RCC 7860 (cell line): ENCODE data around the gene ABCB8.

ENCODE experiments used
- DNase-seq: peaks from one replicate; pipeline ENCODE4 v3.0.0-alpha.2; 2015; ENCODE audit warnings: low spot score
- FAIRE-seq: peaks from 2 replicates; lab custom pipeline; 2012; peaks lifted over from hg19 to GRCh38; lab: Jason Lieb, UNC

The ABCB8 gene

DNA sequence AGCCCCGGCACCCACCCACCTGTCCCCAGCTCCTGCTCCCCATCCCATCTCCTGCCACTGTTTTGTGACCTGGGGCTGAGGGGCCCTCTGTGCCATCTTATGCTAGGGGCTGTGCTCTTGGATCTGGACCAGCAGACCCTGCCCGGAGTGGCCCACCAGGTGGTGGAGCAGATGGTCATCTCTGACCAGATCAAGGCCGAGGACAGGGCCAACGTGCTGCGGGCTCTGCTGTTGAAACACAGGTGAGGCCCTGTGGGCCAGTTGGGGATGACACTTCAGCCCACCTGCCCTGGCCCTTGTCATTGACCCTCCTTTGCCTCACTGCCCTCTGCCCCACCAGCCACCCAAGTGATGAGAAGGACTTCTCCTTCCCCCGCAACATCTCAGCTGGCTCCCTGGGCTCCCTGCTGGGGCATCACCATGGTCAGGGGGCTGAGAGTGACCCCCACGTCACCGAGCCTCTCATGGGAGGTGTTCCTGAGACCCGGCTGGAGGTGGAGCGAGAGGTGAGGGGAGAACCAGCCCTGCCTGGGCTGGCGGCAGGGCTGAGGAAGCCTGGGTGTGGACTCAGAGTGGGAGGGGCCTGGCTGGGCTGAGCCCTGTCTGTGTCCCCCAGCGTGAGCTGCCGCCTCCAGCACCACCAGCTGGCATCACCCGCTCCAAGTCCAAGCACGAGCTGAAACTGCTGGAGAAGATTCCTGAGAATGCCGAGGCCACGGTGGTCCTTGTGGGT, 41.8 kb downstream of the ABCB8 start:
- DNase-seq, result no peak
- no peak for FAIRE-seq

DNA sequence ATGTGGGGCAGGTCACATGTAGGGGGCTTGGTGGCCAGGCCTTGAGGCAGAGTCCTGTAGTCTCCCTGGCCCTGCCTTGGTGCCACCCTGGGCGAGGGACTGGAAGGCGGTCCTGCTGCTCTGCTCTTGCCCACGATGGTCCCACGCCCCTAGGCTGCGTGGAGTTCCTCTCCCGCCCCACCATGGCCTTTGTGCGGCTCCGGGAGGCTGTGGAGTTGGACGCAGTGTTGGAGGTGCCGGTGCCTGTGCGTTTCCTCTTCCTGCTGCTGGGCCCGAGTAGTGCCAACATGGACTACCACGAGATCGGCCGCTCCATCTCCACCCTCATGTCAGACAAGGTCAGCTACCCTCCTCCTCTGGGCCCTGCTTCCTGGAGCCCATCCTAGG, 42.3 kb downstream of the ABCB8 start:
- no peak for DNase-seq
- no peak for FAIRE-seq

DNA sequence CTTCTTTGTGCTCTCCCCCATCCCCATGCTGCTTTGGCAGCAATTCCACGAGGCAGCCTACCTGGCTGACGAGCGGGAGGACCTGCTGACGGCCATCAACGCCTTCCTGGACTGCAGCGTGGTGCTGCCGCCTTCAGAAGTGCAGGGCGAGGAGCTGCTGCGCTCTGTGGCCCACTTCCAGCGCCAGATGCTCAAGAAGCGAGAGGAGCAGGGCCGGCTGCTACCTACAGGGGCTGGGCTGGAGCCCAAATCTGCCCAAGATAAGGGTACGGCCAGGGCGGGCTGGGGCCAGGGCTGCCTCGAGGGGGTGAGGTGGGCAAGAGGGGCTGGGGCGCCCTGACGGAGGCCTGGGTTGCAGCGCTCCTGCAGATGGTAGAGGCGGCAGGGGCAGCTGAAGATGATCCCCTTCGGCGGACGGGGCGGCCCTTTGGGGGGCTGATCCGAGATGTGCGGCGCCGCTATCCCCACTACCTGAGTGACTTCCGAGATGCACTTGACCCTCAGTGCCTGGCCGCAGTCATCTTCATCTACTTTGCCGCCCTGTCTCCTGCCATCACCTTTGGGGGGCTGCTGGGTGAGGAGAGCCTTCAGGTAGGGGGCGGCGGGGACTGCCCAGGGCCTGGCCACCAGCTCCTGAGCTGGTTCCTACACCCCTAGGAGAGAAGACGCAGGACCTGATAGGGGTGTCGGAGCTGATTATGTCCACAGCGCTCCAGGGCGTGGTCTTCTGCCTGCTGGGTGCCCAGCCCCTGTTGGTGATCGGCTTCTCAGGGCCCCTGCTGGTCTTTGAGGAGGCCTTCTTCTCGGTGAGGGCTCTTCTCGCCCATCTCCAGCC, 43.0 kb downstream of the ABCB8 start:
- DNase-seq (no peak), FAIRE-seq (no peak)

DNA sequence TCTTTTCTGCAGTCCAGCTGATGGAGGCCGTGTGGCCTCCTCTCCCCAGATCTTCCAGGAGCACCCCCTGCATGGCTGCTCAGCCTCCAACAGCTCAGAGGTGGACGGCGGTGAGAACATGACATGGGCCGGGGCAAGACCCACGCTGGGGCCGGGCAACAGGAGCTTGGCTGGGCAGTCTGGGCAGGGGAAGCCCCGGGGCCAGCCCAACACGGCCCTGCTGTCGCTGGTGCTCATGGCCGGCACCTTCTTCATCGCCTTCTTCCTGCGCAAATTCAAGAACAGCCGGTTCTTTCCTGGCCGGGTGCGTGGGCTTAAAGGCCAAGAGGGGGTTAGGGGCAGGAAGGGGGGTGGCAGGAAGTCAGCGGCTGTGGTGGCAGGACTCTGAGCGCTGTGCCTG, 45.7 kb downstream of the ABCB8 start:
- FAIRE-seq (no peak), DNase-seq (no peak)

DNA sequence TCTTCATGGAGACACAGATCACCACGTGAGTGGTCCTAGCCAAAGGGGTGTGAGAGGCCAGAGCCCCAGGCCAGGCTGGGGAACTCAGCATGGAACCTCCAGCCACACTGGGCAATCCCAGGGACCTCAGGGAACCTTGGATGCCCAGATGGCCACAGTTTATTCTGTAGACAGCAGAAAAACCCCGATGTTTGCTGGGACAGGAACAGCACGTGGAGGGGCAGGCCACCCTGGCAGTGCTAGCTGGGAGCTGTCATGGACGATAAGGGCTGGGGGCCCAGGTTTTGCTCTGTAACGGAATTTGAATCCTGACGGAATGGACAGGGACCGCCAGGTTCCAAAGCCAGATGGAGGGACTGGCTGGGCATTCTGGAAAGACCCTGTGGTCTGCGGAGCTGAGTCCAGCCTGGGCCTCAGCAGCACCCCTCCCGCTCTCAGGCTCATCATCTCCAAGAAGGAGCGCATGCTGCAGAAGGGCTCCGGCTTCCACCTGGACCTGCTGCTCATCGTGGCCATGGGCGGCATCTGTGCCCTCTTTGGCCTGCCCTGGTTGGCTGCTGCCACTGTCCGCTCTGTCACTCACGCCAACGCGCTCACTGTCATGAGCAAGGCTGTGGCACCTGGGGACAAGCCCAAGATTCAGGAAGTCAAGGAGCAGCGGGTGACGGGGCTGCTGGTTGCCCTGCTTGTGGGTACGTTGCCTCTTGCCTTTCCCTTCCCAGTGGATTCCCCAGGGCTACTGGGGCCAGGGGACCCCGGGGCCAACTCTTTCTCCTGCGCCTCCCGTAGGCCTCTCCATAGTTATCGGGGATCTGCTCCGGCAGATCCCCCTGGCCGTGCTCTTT, 46.8 kb downstream of the ABCB8 start:
- DNase-seq (no peak), FAIRE-seq (no peak)

DNA sequence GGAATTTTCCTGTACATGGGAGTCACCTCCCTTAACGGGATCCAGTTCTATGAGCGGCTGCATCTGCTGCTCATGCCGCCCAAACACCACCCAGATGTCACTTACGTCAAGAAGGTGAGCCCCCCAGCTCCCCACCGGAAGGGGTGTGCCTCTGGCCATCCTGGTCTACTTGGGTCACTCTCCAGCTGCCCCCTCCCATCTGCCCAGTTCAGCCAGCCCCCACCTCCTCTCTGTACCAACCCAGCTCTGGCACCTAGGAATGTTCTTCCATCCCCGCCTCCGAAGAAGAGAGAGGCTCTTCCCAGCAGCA, 47.4 kb downstream of the ABCB8 start:
- DNase-seq (no peak), FAIRE-seq (no peak)

DNA sequence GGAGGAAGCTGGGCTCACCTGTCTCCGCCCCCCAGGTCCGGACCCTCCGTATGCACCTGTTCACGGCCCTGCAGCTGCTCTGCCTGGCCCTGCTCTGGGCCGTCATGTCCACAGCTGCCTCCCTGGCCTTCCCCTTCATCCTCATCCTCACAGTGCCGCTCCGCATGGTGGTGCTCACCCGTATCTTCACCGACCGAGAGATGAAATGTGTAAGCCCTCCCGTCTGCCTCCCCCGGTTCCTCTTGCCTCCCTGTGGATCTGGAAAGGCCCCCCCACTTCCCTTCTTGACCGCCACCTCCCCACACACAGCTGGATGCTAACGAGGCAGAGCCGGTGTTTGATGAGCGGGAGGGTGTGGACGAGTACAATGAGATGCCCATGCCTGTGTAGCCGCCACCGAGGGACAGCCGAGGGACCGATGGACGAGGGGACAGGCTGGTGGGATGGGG, 47.8 kb downstream of the ABCB8 start:
- no peak for DNase-seq
- no peak for FAIRE-seq

DNA sequence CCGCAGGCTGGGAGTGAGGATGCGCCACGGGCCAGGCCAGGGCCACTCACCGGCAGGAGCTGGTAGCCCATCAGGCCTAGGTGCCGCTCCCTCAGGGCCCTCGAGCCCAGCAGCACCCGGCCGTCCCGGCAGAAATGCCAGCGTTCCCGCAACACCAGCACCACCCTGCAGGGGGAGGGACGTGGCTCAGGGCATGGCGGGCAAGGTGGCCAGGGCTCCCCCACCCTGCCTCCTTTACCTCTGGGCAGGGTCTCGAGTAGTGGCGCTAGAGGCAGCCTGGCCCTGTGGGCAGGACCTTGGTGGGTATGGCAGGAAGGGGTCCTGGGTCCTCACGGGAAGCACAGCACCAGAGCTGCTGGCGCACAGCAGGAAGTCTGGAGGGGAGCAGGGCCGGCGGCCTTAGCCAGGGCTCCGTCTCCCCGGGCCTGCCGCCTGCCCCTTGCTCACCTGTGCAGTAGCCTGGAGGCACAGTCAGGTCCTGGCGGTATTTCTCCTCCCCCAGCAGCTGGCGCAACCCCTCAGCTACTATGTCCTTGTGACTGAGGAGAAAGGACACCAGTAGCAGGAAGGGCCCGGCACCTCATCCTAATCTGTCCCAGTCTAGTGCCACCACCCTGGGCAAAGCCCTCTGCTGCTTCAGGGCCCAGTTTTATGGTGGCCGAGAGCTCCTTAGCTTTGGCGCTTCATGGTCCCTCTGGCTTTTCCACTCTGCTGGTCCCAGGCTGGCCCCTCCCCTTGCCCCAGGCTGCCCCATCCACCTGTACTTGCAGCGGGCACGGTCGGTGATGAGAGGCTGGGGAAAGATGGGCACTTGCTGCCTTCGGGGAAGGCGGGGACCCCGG, 48.8 kb downstream of the ABCB8 start:
- DNase-seq (no peak), FAIRE-seq (no peak)

DNA sequence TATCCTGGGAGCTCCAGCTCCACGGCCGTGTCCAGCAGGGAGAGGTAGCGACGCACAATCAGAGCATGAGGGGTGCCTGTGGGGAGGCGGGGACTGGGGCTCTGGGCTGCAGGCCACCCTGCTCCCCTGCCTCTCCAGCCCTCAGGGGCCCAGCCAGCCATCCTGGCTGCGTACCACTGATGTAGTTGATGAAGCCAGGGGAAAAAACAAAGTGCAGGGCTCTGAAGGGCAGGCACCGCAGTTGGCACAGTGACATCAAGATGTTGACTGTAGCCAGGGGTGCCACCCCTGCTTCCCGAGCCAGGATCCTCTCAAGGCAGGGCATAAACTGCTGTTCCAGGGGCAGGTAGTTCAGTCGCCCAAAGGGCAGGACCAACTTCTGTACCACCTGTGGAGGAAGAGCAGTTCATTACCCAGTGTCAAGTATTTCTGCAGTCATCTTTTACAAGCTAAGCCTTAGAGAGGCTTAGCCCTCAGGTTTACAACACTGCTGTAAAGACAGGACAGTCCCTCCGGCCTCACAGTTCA, 49.5 kb downstream of the ABCB8 start:
- DNase-seq, result no peak
- FAIRE-seq, result no peak

DNA sequence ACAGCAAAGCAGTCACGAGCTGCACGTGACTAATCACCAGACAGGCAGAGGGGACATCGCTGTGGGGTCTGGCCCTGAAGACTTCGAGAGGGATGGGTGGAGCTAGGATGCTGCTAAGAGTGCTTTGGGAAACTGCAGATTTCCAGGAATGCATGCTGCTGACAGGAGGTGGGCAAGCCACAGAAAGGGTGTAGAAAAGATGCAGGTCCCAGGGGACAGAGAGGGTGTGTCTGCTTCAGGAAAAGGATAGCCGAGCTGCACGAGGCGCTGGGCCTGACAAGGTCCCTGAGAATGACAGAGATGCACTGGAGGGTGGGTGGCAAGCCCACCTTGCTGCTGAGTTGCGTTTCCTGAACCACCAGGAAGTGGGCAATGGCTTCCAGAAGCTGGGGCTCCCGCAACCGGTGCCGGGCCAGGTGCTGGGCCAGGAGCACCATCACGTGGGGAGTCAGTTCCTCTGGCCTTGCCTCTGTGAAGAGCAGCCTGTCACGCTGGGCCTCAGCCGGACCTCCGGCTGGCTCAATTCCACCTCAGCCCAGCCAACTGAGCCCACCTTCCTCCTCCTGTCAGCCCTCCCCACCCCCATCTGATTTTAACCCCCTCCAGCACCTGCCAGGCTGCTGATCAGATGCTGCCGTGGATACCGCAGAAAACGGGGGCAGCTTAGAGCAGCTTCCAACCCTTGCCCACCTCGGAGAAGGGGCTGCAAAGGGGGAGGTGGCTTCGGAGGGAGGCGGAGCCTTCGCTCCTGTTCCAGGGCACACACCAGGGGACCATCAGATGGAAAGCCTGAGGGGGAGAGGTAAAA, 50.2 kb downstream of the ABCB8 start:
- DNase-seq, result no peak
- no peak for FAIRE-seq

DNA sequence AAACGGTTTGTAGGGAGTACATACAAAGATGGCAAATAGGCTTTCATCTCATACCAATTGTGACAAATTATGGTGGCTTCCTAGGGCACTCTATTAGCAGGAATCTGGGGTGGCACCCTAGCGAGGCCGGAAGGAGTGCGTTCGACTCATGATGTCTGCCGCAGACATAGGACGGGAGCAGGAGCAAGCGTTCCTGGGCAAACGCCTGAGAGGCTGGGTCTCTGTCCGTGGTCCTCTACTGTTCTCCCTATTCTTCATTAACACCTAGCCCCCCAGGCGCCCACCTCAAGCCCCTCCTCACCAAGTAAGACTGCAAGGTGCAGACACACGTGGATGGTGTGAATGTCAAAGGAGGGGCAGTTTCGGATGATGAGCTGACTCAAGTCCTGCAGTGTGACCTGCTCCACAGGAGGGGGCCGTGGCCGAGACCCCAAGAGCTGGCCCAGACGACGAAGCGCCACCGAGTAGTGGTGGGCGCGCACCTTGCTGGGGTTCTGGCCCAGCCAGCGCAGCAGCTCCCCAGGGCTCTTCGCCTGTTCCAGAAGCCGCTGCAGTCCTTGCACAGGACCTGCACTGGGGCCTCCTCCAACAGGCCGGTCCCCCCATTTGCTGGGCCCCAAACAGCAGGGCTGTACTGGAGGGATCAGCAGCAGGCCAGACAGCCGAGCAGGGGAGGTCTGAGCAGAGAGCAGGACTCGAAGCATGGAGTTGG, 51.1 kb downstream of the ABCB8 start:
- FAIRE-seq (no peak), DNase-seq (no peak)

DNA sequence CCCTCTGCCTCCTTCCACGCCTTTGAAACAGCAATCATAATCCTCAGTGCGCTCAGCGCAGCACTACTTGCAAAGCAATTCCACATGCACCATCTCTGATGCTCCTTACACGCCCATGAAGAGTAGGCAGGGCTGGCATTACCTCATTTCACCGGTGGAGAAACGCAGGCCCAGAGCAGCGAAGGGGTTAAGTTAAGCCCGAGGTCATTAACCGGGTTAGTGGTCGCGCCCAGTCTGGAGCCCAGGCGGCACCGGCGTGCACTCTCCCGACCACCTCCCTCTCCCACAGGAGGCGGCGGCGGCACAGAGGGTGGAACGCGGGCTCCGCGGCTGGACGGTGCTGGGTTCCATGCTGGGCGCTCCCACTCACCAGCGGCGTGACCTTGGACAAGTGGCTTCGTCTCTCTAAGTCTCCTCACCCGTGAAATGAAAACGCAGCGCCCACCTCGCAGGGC, 51.8 kb downstream of the ABCB8 start:
- DNase-seq, result peak; percentile 20
- FAIRE-seq, result no peak

DNA sequence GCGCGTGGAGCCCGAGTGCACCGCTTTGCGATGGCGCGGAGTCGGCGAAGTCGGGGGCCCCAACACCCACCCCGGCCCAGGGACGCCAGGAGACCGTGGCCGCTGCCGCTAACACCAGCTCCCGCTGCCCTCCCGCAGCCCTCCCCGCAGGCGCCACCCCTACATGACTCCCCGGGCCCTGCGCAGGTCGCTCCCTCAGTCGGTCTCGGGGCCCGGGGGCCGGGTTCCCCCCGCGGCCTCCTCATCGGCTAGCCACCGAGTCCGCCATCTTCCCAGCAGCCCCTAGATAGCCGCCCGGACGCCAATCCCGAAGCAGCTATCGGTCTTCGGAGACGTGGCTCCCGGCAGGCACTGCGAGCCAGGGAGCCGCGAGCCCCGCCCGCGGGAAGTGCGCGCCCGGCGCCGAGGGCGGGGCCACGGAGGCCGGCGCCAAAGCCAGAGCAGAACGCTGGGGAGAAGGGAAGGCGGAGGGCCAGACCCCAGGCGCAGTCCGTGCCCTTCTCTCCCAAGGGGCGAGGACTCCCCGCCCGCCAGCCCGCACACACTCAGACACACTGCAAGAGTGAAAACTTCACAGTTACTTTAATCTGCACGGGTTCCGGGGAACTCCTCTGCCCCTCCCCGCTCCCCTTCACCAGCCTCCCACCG, 52.4 kb downstream of the ABCB8 start, which contains the start of gene FASTK:
Gene FASTK (minus strand): TSS at position 288 of the 648 bp plus-strand sequence. CDS start 43 bp downstream, at position 245.
- peak; percentile 86 for DNase-seq
- FAIRE-seq, result no peak

DNA sequence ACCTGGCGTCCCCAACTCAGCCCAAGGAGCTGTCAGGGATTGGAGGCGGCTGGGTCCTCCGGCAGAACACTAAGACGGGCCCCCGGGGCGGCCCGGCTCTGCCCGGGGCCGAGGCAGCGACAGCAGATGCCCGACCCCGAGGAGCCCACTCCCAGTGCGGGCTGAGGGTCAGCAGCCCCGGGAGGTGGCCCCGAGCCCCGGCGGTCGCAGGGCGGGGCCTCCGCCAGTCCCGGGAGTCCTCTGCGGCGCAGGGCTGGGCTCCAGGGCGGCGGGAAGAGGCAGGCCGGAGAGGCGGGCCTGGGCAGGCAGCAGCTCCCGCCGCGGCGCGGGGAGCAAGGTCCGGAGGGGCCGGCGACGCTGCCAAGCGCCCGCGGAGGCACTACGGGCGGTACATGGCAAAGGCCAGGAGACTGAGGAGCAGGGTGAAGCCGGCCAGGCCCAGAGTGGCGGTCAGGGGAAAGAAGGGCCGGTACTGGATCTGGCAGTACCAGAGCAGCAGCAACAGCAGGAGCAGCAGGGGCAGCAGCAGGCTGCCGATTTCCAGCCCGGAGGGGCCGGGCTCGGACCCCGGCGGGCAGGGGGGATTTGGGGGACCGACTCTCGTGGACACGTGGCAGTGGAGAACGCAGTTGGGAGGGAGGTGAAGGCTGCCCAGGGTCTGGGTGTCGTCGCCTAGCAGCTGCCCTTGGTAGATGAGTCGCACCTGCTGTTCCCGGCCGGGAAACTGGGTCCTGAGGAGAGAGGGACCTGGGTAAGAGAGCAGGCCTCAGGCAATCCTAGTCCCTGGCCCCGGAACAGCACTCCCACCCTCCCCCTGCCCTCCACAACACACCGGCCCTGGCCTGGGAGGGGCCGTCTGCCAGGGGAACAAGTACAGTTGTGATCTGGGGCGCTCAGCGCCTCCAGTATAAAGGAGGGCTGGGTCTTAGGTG, 53.2 kb downstream of the ABCB8 start:
- FAIRE-seq, result no peak

DNA sequence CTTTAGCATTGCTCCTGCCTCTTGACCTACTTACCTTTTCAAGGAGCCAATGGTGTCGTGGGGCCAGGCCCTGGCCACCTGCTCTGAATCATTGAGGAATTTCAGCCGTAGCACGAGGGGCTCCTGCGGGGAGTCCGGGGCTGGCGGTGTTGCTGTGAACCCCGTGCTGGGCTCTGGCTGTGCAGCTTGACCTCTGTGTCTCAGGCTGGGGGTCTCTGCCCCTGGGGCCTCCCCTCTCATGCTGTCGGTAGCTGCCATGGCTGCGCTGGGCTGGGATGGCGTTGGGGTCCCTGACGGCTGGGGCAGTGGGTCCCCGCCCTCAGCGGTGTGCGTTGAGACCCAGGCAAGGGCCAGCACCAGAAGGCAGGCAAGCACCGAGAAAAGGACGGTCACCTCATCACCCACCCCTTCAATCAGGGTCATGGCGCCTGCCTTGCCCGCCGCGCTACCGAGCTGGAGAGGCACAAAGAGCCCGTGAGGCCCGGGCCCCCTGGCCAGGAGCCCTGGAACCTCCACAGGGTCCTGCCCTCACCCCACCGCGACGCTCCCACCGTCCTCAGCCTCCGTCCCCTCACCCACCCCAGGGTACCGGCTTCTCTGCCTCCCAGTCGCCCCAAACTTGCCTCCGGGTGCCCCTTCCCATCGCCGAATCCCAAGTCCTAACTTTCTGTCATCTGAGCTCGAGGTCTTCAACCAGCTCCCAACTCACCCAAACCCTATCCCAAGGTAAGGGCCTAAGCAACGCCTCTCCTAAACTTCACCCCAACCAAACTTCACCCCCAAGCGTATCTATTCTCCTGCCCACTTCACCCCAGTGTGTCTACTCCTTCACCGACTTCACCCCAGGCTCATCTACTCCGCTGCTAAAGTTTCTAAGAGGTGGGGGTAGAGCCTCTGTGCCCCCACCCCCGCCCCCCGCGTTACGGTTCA, 54.2 kb downstream of the ABCB8 start:
- DNase-seq (no peak), FAIRE-seq (no peak)

More for the DNA sequence above, 53.2 kb downstream of the ABCB8 start:
- peak; percentile 55 for DNase-seq
